HUES6 (cell line): Measurements from ENCODE around the gene TSC2.
A peak's percentile ranks its signal among the peaks of the same experiment; 100 is the strongest.

Source experiments
- H3K27ac ChIP-seq: 2 replicates; pipeline ENCODE4 v1.7.0; 2013; ENCODE audit warnings: low read depth, mild to moderate bottlenecking, low read length, inconsistent platforms
- H3K27me3 ChIP-seq: 2 replicates; pipeline ENCODE4 v1.6.1; 2013; ENCODE audit warnings: low read length; ENCODE audit not compliant: control insufficient read depth, insufficient read depth
- H3K36me3 ChIP-seq: 2 replicates; pipeline ENCODE4 v1.6.1; 2013; ENCODE audit warnings: low read length; ENCODE audit not compliant: control insufficient read depth, insufficient read depth
- H3K4me1 ChIP-seq: 2 replicates; pipeline ENCODE4 v1.6.1; 2013; ENCODE audit warnings: low read length; ENCODE audit not compliant: control insufficient read depth, insufficient read depth
- H3K4me3 ChIP-seq: 2 replicates; pipeline ENCODE4 v1.5.1; 2013; ENCODE audit warnings: low read depth, low read length
- H3K9ac ChIP-seq: one replicate; pipeline ENCODE4 v1.6.1; 2013; ENCODE audit warnings: mild to moderate bottlenecking, low read length
- H3K9me3 ChIP-seq: 2 replicates; pipeline ENCODE4 v1.6.1; 2013; ENCODE audit warnings: low read depth, low read length; ENCODE audit not compliant: control insufficient read depth, insufficient read depth

TSC2 gene

DNA sequence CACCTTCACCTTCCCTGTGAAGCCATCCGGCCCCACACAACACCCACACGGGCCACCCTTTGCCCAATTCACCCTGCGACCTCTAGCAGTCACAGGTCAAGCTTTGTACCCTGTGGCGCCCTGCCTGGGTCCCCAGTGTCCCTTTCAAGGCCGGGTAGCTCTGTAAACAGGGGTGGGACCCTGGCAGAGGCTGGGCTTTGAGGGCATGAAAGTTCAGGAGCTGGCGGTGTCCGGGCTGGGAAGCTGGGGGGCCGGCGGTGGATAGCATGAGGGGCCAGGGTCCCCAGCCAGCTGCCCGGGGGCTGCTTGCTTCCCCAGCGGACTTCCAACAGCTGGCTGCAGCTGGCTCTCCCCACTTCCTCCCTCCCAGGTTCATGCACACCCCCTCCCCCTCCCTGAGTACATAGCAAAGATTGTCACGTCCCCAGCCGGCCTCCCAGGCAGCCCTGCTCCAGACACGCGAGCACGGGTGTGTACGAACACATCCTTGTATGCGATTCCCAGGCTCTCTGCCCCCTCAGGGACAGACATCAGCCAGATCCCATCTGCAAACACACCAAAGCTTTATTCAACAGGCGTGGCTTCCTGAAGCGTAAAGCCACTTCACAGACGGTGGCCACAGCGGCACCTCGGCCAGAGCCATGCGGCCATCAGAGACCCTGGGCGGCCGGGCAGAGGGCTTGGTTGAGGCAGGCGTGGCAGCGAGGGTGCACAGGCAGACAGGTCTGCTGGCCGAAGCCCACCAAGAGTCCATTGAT lies 8.3 kb upstream of the TSC2 start:
- H3K9me3 ChIP-seq = no peaks in the 10 kb centered on the region
- H3K9ac ChIP-seq = no peak overlapping the region
- no peak overlapping the region for H3K4me3 ChIP-seq
- no peaks in the 10 kb centered on the region for H3K27me3 ChIP-seq
- peaks cover 13% of the 10 kb centered on the region; the same call in 1 of the 2 replicates for H3K4me1 ChIP-seq
- peaks cover 15% of the 10 kb centered on the region for H3K36me3 ChIP-seq
- H3K27ac ChIP-seq = no peak overlapping the region

DNA sequence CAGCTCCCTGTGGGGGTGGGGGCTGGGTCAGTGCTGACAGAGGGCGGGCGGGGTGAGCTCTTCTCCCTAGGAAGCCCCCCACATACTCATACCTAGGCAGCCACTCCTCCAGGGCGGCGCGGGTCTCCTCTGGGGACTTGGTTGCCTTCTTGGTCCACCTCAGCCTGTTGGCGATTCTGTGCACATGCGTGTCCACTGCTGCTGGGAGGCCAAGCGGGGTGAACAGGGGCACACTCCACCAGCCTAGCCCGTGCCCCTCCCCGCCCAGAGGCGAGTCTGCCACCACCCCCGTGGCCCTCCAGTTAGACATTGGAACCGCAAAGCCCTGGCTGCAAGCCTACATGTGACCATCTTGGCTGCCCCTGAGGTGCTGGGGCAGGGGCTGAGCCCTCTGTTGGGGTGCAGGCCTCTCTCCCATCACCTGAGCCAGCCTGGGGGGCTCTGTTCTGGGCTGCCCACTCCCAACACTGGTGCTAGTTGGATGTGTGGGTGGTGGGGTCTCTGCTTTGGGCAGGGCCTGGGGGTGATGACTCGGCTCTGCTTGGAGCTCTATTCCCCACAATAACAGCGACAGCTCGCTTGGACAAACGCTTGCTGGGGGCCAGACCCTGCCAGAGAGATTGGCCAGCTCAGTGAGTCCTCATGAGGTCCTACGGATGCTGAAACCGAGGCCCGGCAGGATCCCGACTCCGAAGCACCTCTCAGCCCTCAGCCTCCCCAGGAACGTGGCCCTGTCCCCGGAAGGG lies 7.6 kb upstream of the TSC2 start:
- no peaks in the 10 kb centered on the region for H3K27me3 ChIP-seq
- no peaks in the 10 kb centered on the region for H3K9me3 ChIP-seq
- peaks cover 13% of the 10 kb centered on the region; the same call in 1 of the 2 replicates for H3K4me1 ChIP-seq
- H3K36me3 ChIP-seq = peaks cover 18% of the 10 kb centered on the region
- H3K27ac ChIP-seq = no peak overlapping the region
- H3K9ac ChIP-seq = no peak overlapping the region
- no peak overlapping the region for H3K4me3 ChIP-seq

DNA sequence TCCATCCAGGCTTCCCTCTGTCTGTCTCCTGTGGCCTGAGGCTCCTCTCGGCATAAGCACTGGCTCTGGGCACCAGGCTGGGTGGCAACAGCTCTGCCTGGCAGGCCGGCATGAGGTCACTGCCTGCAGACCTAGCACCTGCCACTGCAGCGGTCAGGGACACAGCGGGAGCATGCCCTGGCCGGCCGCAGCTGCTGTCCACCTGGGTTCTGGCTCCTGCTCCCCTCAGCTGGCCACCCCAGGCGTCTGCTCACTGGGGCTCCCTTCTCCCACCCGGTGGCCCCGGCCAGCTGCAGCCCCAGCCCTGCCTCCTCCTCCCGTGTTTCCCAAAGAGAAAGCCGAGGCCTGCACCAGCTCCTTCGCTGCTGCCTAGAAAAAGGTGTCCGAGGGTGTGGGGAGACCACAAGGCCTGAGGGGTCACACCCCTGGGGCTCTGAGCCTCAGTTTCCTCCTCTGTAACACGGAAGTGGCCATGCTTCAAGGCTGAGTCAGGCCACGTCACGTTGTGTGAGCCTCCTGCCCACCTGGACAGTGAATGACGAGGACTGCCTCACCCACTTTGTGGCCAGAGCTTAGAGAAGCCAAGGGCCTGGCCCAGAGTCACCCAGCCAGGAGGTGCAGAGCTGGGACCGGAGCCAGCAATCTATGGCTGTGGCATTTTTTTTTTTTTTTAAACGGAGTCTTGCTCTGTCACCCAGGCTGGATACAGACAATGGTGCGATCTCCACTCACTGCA lies 6.8 kb upstream of the TSC2 start:
- Histone ChIP-seq H3K4me3 (no peak overlapping the region), H3K27me3 (no peaks in the 10 kb centered on the region), H3K36me3 (peaks cover 22% of the 10 kb centered on the region), H3K27ac (no peak overlapping the region), H3K9me3 (no peaks in the 10 kb centered on the region), H3K9ac (no peak overlapping the region), H3K4me1 (peaks cover 7% of the 10 kb centered on the region; the same call in 1 of the 2 replicates)

DNA sequence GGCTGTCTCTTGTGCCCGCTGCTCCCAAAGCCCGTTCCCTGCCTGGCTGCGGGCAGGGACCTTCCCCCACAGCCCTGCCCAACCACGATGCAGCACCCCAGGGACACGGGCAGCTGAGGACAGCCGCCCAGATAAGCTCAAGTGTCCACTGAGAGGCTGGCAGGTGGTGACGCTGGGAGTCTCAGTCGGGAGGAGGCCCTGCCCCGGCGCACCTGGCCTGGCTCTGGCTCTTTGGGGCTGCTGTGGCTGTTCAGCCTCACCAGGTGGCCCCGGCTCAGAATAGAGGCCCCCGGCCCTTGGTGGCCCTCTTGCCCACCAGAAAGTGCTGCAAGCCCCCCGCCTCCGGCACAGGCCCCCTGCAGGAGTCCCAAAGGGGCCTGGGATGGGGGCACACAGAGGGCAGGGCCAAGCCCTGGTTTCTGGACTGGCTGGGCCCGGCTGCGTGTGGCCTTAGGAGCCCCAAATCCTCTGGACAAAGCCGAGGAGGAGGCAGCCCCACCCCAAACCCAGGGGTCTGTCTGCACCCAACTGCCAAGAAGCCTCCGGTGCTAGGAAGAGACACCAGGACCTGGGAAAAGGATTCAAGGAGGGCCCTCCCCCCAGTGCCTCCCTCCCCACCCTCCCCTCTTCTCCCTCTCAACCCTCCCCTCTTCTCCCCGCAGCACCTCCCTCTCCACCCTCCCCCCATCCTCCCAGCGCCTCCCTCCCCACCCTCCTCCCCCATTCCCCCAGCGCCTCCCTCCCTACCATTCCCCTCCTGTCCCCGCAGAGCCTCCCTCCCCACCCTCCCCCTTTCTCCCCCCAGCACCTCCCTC lies 5.4 kb upstream of the TSC2 start:
- no peak overlapping the region for H3K27ac ChIP-seq
- H3K9me3 ChIP-seq = no peaks in the 10 kb centered on the region
- H3K4me3 ChIP-seq = no peak overlapping the region
- H3K27me3 ChIP-seq = no peaks in the 10 kb centered on the region
- no peak overlapping the region for H3K9ac ChIP-seq
- peaks cover 16% of the 10 kb centered on the region; the same call in 1 of the 2 replicates for H3K36me3 ChIP-seq
- H3K4me1 ChIP-seq = peaks cover 8% of the 10 kb centered on the region

DNA sequence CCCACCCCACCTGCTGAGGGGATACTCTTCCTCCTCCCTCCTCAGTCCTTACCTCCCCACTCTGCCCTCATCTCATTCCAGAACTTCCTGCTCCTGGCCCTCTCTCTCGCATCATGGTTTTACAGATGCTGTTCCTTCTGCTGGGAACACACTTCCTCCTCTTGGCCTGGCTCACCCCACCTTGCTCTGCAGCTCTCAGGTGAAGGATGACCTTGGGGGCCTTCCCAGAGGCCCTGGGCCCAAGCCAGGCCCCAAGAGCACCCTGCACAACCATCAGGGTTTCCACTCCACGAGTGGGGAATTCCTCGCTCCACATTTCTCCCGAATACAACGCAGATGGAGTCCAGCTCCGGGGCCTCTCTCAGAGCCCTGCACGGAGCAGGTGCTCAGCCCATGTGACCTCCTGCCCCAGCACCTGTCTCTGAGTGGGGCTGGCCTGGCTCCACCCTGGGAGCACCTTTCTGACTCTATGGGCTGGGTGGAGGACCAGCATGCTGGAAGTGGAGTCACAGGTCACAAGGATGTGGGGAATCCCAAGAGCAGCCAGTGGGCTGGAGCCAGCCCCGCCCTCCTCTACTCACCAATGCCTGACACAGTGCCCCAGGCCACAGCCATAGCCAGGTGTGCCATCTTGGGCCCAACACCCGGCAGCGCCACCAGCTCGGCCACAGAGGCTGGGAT lies 4.7 kb upstream of the TSC2 start:
- no peaks in the 10 kb centered on the region for H3K27me3 ChIP-seq
- H3K36me3 ChIP-seq = peaks cover 13% of the 10 kb centered on the region; the same call in 1 of the 2 replicates
- no peaks in the 10 kb centered on the region for H3K9me3 ChIP-seq
- no peak overlapping the region for H3K4me3 ChIP-seq
- peaks cover 8% of the 10 kb centered on the region for H3K4me1 ChIP-seq
- no peak overlapping the region for H3K27ac ChIP-seq
- no peak overlapping the region for H3K9ac ChIP-seq

DNA sequence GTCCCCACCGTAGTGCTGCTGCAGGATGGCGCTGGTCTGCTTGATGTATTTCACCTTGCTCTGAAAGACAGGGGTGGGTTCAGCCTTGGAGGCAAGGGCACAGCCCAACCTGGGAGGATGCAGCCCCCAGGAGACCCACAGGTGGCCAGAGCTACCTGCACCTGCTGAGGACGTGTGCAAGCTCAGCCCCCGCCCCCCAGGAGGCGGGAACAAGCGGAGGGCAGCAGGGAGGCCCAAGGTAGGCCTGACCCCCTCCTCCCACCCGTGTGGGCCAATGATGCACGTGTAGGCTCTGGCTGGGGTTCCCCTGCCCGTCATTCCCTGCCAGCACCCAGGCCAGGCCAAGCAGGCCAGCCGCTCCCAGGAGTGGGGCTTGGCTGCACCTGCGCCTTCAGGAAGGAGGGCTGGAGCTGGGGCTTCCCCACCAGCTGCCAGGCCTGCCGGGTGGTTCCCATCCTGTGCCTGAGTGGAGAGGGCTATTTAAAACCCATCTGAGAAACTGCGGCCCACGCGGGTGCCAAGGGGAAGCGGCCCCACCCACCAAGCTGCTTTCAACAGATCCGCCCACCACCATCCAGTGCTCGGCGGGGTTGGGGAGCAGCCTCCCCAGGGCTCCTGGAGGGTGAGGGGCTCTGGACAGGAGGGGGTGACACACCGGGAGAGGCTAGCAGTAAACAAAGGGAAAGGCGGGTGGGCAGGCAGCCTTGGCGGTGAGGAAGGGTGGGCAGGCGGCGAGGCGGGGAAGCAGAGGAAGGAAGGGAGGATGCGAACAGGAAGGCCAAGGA lies 3.9 kb upstream of the TSC2 start:
- Histone ChIP-seq H3K4me3 (no peak overlapping the region), H3K36me3 (peaks cover 13% of the 10 kb centered on the region; the same call in 1 of the 2 replicates), H3K9me3 (no peaks in the 10 kb centered on the region), H3K27me3 (no peaks in the 10 kb centered on the region), H3K4me1 (peaks cover 11% of the 10 kb centered on the region), H3K27ac (no peak overlapping the region), H3K9ac (no peak overlapping the region)

DNA sequence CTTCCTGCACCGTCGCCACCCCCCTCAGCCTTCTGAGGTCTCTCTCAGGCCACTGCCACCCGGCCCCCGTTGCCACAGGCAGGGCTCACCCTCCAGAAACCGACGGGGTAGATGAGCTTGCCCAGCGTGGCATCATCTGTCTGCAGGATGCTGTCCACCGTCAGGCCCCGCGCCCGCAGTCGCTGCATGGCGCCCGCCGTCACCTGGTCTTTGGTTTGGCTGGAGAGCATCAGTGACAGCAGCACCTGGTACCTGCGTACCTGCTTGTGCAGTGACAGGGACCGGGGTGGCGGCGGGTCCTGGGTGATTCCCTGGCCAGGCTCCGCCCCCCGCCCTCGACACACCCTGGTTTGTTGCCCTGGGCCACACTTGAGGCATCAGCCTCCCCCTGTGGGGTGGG lies 3.2 kb upstream of the TSC2 start:
- no peak overlapping the region for H3K9ac ChIP-seq
- no peaks in the 10 kb centered on the region for H3K27me3 ChIP-seq
- H3K9me3 ChIP-seq = no peaks in the 10 kb centered on the region
- peaks cover 7% of the 10 kb centered on the region for H3K4me1 ChIP-seq
- no peak overlapping the region for H3K4me3 ChIP-seq
- no peak overlapping the region for H3K27ac ChIP-seq
- H3K36me3 ChIP-seq = peaks cover 13% of the 10 kb centered on the region; the same call in 1 of the 2 replicates

DNA sequence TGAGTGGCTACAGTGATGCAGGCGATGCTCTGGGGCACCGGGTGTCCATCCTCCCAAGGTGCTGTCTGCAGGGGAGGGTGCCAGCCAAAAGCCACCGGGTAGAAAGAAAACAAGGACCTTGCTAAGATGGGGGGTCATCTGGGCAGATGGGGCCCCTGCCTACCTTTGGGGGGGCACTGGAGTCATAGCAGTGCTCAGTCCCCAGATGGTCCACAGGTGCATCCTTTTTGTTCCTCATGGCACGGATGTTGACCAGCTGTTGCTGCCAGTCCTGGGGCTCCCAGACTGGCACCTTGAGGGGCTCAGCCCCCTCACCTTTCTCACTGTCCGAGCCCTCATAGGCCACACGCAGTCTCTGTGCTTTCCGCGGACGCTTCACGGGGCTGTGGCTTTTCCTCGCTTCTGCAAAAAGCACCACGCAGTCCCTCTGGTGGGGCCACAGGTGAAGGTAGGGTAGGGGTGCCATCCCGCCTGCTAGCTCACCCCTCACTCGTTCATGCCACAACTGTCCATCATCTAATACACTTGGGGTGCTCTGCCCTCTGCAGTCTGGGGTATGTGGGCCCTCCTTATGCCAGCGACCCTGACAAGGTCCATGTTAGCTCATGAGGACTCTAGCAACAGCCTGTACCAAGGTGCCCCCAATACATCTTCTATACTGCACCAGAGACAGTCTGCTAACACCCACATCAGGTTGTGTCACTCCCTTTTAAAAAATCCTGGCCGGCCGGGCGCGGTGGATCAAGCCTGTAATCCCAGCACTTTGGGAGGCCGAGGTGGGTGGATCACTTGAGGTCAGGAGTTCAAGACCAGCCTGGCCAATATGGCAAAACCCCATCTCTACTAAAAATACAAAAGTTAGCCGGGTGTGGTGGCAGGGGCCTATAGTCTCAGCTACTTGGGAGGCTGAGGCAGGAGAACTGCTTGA lies 1.6 kb upstream of the TSC2 start:
- no peak overlapping the region for H3K9ac ChIP-seq
- no peaks in the 10 kb centered on the region for H3K9me3 ChIP-seq
- peak overlapping the region; percentile 83; the same call in 1 of the 2 replicates for H3K4me3 ChIP-seq
- no peak overlapping the region for H3K27ac ChIP-seq
- no peaks in the 10 kb centered on the region for H3K27me3 ChIP-seq
- H3K4me1 ChIP-seq = peaks cover 7% of the 10 kb centered on the region
- peaks cover 23% of the 10 kb centered on the region for H3K36me3 ChIP-seq

DNA sequence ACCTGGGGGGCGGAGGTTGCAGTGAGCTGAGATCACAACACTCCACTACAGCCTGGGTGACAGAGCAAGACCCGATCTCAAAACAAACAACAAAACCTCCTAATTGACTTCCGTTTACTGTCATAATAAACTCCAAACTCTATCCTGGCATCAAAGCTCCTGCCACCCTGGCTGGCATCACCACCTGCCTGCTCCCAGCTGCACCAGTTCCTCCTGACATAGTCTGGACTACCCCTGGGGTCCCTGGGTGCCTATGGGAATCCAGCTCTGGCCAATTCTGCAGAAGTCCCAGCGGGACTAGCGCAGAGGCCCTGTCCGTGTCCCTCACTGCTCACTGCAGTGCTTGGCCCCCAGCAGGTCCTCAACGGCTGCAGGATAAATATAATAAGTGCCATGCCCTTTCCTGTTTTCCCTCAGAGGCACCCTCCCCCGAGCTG lies 874 bp upstream of the TSC2 start:
- peaks cover 7% of the 10 kb centered on the region for H3K4me1 ChIP-seq
- no peak overlapping the region for H3K27ac ChIP-seq
- no peaks in the 10 kb centered on the region for H3K9me3 ChIP-seq
- peak overlapping the region; percentile 83 for H3K4me3 ChIP-seq
- H3K27me3 ChIP-seq = no peaks in the 10 kb centered on the region
- H3K9ac ChIP-seq = peak overlapping the region; percentile 46
- H3K36me3 ChIP-seq = peaks cover 29% of the 10 kb centered on the region
